ENCODE measurements around the gene FOSB.

Gene FOSB

DNA sequence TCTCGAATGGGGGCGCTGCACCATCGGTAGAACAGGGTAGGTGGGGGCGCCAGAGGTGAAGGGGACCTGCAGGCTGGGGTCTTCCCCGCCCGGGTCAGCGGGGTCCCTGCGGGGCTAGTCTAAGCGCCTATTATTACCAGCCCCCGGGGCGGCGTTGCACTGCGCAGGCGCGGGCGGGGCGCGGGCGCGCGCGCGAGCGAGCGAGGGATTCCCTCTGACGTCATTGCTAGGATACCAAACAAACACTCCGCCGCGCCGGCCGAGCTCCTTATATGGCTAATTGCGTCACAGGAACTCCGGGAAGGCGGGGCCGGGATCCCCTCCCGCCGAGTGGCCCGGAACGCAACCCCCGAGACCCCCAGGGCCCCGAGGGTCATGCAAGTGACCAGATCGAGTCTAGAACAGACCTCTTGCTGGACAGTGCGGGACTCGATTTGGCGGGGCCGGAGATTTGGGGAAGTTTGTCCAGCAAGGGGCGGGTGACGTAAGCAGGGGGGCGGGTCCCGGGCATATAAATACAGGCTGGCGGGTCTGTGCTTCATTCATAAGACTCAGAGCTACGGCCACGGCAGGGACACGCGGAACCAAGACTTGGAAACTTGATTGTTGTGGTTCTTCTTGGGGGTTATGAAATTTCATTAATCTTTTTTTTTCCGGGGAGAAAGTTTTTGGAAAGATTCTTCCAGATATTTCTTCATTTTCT, at the start of gene FOSB:
TSS of gene FOSB (plus strand) at position 541 of the 703 bp plus-strand sequence. CDS start 591 bp downstream, outside the sequence.
- DNase-seq (ENCODE audit: low read depth): peak; percentile 96
- H3K4me3 ChIP-seq (ENCODE audit: low read depth, low read length): peak within 1 kb of the TSS; percentile 92
- TF ChIP-seq, protein P1, sequence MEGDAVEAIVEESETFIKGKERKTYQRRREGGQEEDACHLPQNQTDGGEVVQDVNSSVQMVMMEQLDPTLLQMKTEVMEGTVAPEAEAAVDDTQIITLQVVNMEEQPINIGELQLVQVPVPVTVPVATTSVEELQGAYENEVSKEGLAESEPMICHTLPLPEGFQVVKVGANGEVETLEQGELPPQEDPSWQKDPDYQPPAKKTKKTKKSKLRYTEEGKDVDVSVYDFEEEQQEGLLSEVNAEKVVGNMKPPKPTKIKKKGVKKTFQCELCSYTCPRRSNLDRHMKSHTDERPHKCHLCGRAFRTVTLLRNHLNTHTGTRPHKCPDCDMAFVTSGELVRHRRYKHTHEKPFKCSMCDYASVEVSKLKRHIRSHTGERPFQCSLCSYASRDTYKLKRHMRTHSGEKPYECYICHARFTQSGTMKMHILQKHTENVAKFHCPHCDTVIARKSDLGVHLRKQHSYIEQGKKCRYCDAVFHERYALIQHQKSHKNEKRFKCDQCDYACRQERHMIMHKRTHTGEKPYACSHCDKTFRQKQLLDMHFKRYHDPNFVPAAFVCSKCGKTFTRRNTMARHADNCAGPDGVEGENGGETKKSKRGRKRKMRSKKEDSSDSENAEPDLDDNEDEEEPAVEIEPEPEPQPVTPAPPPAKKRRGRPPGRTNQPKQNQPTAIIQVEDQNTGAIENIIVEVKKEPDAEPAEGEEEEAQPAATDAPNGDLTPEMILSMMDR (conservative IDR thresholded peaks at IDR 0.05; ENCODE audit: low read depth, low read length): peak; percentile 27

DNA sequence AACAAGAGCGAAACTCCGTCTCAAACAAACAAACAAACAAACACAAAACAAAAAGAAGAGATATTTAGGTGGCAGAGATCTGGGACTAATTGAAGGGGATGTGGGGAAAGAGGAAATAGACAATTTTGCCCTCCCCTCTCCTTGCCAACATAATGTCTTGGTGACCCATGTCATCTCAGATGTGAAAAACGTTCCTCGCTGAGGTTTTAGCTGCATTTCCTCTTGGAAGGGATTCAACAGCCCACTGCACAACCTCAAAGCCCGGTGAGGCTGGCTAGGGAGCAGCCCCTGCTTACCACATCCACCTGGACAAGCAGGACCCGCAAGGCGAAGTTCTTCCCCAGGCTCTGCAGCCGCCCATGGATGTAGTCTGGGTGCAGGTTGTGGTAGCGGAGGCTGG, 49.0 kb upstream of the FOSB start:
- no peak overlapping the region for H3K4me3 ChIP-seq (ENCODE audit: low read depth, low read length)
- no peak for DNase-seq (ENCODE audit: low read depth)
- TF ChIP-seq, protein P1 (conservative IDR thresholded peaks at IDR 0.05; ENCODE audit: low read depth, low read length): no peak

DNA sequence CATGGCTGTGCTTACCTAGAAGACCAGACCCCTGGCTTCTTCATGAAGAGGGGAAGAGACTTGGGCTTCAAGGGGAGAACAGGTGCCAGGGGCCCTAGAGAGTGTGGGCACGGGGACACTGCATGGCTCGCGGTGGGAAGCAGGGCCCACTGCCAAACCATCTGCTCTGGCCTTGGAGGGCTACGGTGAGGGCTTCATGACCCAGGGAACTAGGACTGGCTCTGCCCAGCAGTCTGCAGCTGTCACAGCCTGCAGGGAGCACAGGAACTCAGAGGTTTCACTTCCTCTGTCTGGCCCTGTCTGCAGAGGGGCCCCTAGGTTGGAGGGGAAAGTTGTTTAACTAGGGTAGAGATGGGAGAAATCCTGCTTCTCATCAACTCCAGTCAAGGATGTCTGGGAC, 48.4 kb upstream of the FOSB start:
- H3K4me3 ChIP-seq (ENCODE audit: low read depth, low read length): no peak overlapping the region
- TF ChIP-seq, protein P1 (conservative IDR thresholded peaks at IDR 0.05; ENCODE audit: low read depth, low read length): no peak
- DNase-seq (ENCODE audit: low read depth): no peak

DNA sequence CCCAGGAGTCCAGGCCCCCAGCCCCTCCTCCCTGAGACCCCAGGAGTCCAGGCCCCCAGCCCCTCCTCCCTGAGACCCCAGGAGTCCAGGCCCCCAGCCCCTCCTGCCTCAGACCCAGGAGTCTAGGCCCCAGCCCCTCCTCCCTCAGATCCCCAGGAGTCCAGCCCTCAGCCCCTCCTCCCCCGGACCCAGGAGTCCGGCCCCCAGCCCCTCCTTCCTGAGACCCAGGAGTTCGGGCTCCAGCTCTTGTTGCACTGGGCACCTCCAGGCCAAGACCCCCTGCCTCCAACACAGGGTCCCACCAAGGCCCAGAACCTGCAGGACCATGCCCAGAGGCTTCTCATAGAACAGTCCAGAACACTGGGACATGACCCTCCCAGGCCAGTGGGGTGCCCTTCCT, 47.9 kb upstream of the FOSB start:
- no peak overlapping the region for H3K4me3 ChIP-seq (ENCODE audit: low read depth, low read length)
- no peak for DNase-seq (ENCODE audit: low read depth)
- TF ChIP-seq, protein P1 (conservative IDR thresholded peaks at IDR 0.05; ENCODE audit: low read depth, low read length): no peak

DNA sequence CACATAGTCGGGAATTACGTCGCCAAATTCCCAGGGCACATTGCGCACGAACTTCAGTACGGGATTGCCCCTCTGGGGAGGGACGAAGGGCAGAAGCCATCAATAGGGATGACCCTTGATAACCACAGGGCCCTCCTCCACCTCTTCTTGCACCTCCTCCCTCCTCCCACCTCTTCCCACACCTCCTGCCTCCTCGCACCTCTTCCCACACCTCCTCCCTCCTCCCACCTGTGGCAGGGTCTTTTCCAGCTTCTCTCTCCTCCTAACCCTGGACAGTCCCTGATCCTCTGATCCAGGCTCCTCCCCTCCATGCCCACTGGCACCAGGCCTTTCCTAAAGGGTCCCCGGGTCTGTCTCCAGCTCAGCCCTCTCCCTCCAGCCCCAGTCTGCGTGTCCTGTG, 47.4 kb upstream of the FOSB start:
- TF ChIP-seq, protein P1 (conservative IDR thresholded peaks at IDR 0.05; ENCODE audit: low read depth, low read length): no peak
- H3K4me3 ChIP-seq (ENCODE audit: low read depth, low read length): no peak overlapping the region
- DNase-seq (ENCODE audit: low read depth): no peak

DNA sequence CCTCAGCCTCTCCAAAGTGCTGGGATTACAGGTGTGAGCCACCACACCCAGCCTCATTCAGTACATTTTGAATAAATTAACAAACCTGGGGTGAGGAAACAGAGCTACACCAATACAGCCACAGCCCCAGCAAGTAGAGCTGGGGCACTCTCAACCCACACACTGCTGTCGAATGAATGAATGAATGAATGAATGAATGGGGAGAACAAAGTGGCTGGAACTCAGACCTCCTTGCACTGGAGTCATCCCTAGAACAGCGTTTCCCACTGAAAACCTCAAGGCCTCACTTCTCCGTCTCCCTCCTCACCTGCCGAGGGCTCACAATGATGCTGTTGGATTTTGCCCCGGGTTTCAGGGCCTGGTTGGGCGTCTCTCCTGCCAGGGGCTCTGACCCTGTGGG, 46.9 kb upstream of the FOSB start:
- TF ChIP-seq, protein P1 (conservative IDR thresholded peaks at IDR 0.05; ENCODE audit: low read depth, low read length): no peak
- H3K4me3 ChIP-seq (ENCODE audit: low read depth, low read length): no peak overlapping the region
- DNase-seq (ENCODE audit: low read depth): no peak

DNA sequence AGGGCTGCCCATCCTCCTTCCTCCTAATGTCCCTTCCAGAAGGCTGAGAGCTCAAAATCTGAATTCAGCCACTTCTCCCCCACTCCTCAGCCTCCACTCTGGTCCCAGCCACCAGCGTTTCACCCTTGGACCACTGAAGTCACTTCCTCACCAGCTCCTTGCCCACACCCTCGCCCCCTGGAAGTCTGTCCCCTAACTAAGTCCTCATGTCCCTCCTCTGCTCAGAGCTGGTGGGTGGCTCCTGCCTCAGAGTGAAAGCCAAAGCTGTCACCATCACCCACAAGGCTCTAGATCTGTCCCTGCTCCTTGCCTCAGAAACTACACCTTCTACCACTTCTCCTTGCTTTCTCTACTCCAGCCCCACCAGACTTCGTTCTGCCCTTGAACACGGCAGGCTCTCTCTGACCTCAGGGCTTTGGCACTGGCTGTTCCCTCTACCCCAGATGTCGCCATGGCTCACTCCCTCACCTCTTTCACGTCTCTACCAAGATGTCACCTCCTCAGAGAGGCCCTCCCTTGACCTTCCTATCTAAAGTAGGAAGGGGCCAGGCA, 45.8 kb upstream of the FOSB start:
- H3K4me3 ChIP-seq (ENCODE audit: low read depth, low read length): peak overlapping the region; percentile 8
- TF ChIP-seq, protein P1 (conservative IDR thresholded peaks at IDR 0.05; ENCODE audit: low read depth, low read length): no peak
- DNase-seq (ENCODE audit: low read depth): no peak
